Mucosa of stomach (tissue), 1 donor: ENCODE data around the gene PACS1.
"Not testable (repeated sequence)": the region's sequence is repeated elsewhere in the genome, so short reads cannot be mapped to it uniquely, and the experiment has no call there.

Experiments
- H3K27me3 ChIP-seq: one replicate; pipeline ENCODE4 v1.7.0; 2013; ENCODE audit warnings: mild to moderate bottlenecking, low read length; ENCODE audit not compliant: control insufficient read depth, insufficient read depth
- H3K36me3 ChIP-seq: one replicate; pipeline ENCODE4 v1.7.0; 2013; ENCODE audit warnings: low read length; ENCODE audit not compliant: control insufficient read depth, insufficient read depth
- H3K4me1 ChIP-seq: one replicate; pipeline ENCODE4 v1.7.0; 2013; ENCODE audit warnings: mild to moderate bottlenecking, low read length; ENCODE audit not compliant: control insufficient read depth, insufficient read depth
- H3K4me3 ChIP-seq: one replicate; pipeline ENCODE4 v1.7.0; 2013; ENCODE audit warnings: low read length
- H3K9ac ChIP-seq: one replicate; pipeline ENCODE4 v1.7.0; 2013; ENCODE audit warnings: mild to moderate bottlenecking, low read length, moderate library complexity
- H3K9me3 ChIP-seq: one replicate; pipeline ENCODE4 v1.7.0; 2013; ENCODE audit warnings: mild to moderate bottlenecking, low read length, moderate library complexity; ENCODE audit not compliant: control insufficient read depth
- donor health status: Pancreatic carcinoma.

Gene PACS1

GRCh38 chr11:66275396-66275795 lies 205.3 kb downstream of the PACS1 start:
- H3K4me1 ChIP-seq = peaks cover 4% of the 10 kb centered on the region
- peaks cover 3% of the 10 kb centered on the region for H3K27me3 ChIP-seq
- H3K36me3 ChIP-seq = peaks cover 24% of the 10 kb centered on the region
- H3K9ac ChIP-seq = no peak overlapping the region
- H3K9me3 ChIP-seq = no peaks in the 10 kb centered on the region
- H3K4me3 ChIP-seq = no peak overlapping the region

GRCh38 chr11:66275984-66276612 lies 206.0 kb downstream of the PACS1 start:
- peaks cover 3% of the 10 kb centered on the region for H3K27me3 ChIP-seq
- H3K4me1 ChIP-seq = peaks cover 4% of the 10 kb centered on the region
- H3K9me3 ChIP-seq = no peaks in the 10 kb centered on the region
- H3K9ac ChIP-seq = no peak overlapping the region
- no peak overlapping the region for H3K4me3 ChIP-seq
- peaks cover 24% of the 10 kb centered on the region for H3K36me3 ChIP-seq

GRCh38 chr11:66276619-66277018 lies 206.5 kb downstream of the PACS1 start:
- not testable (repeated sequence) for H3K4me1 ChIP-seq, H3K9me3 ChIP-seq, H3K27me3 ChIP-seq, H3K4me3 ChIP-seq, H3K9ac ChIP-seq
- peaks cover 24% of the 10 kb centered on the region for H3K36me3 ChIP-seq

- H3K4me1 ChIP-seq, H3K9ac ChIP-seq, H3K27me3 ChIP-seq, H3K9me3 ChIP-seq, H3K4me3 ChIP-seq: not testable (repeated sequence)
- peaks cover 19% of the 10 kb centered on the region for H3K36me3 ChIP-seq
Measured at GRCh38 chr11:66277064-66277463, 207.0 kb downstream of the PACS1 start.

- Histone ChIP-seq H3K36me3 (peaks cover 13% of the 10 kb centered on the region), H3K9ac (no peak within 1 kb of the TSS), H3K27me3 (peaks cover 3% of the 10 kb centered on the region), H3K4me3 (no peak within 1 kb of the TSS), H3K9me3 (no peaks in the 10 kb centered on the region), H3K4me1 (peaks cover 12% of the 10 kb centered on the region)
Measured at GRCh38 chr11:66277471-66278362, 207.6 kb downstream of the PACS1 start, which contains the start of gene CNIH2. CNIH2 (plus strand) TSS chr11:66278175; CDS start chr11:66278457, 282 bp downstream.

- Histone ChIP-seq H3K4me3 (no peak overlapping the region), H3K9me3 (no peaks in the 10 kb centered on the region), H3K27me3 (peaks cover 3% of the 10 kb centered on the region), H3K36me3 (peaks cover 5% of the 10 kb centered on the region), H3K9ac (no peak overlapping the region), H3K4me1 (peaks cover 13% of the 10 kb centered on the region)
Measured at GRCh38 chr11:66278363-66279091, 208.5 kb downstream of the PACS1 start.

- H3K9ac ChIP-seq = no peak overlapping the region
- peaks cover 13% of the 10 kb centered on the region for H3K4me1 ChIP-seq
- no peak overlapping the region for H3K4me3 ChIP-seq
- peaks cover 3% of the 10 kb centered on the region for H3K27me3 ChIP-seq
- no peaks in the 10 kb centered on the region for H3K9me3 ChIP-seq
- H3K36me3 ChIP-seq = peaks cover 2% of the 10 kb centered on the region
Measured at GRCh38 chr11:66279092-66279734, 209.1 kb downstream of the PACS1 start.

- no peak overlapping the region for H3K9ac ChIP-seq
- no peaks in the 10 kb centered on the region for H3K9me3 ChIP-seq
- peaks cover 3% of the 10 kb centered on the region for H3K27me3 ChIP-seq
- H3K4me1 ChIP-seq = peaks cover 13% of the 10 kb centered on the region
- H3K4me3 ChIP-seq = no peak overlapping the region
- H3K36me3 ChIP-seq = peaks cover 5% of the 10 kb centered on the region
Measured at GRCh38 chr11:66280428-66280827, 210.4 kb downstream of the PACS1 start.

GRCh38 chr11:66281001-66281400 lies 210.9 kb downstream of the PACS1 start:
- H3K9me3 ChIP-seq = no peaks in the 10 kb centered on the region
- no peak overlapping the region for H3K9ac ChIP-seq
- no peak overlapping the region for H3K4me3 ChIP-seq
- H3K27me3 ChIP-seq = peaks cover 3% of the 10 kb centered on the region
- peaks cover 13% of the 10 kb centered on the region for H3K4me1 ChIP-seq
- H3K36me3 ChIP-seq = peaks cover 5% of the 10 kb centered on the region

- Histone ChIP-seq H3K36me3 (peaks cover 5% of the 10 kb centered on the region), H3K9me3 (no peaks in the 10 kb centered on the region), H3K4me1 (peaks cover 14% of the 10 kb centered on the region), H3K27me3 (peaks cover 3% of the 10 kb centered on the region), H3K4me3 (no peak overlapping the region), H3K9ac (no peak overlapping the region)
Measured at GRCh38 chr11:66281776-66282467, 211.8 kb downstream of the PACS1 start.
